Measurements from ENCODE around the gene TTLL10.

DNA sequence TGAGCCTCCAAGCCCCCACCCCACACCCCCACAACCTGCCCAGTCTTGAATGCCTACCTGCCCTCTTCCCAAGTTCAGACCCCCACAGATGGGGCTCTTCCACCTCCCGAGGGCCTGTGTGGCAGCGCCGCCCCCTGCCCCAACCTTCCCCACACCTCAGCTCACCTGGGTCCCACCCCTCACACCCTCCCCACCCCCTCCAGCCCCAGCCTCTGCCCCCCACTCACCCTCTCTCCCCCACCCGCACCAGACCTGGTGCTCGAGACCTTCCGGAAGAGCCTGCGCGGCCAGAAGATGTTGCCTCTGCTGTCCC, 23.5 kb downstream of the TTLL10 start:
- TF ChIP-seq, protein P1, sequence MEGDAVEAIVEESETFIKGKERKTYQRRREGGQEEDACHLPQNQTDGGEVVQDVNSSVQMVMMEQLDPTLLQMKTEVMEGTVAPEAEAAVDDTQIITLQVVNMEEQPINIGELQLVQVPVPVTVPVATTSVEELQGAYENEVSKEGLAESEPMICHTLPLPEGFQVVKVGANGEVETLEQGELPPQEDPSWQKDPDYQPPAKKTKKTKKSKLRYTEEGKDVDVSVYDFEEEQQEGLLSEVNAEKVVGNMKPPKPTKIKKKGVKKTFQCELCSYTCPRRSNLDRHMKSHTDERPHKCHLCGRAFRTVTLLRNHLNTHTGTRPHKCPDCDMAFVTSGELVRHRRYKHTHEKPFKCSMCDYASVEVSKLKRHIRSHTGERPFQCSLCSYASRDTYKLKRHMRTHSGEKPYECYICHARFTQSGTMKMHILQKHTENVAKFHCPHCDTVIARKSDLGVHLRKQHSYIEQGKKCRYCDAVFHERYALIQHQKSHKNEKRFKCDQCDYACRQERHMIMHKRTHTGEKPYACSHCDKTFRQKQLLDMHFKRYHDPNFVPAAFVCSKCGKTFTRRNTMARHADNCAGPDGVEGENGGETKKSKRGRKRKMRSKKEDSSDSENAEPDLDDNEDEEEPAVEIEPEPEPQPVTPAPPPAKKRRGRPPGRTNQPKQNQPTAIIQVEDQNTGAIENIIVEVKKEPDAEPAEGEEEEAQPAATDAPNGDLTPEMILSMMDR (conservative IDR thresholded peaks at IDR 0.05; ENCODE audit: low read depth, low read length) = no peak
- TF ChIP-seq POLR2A (IDR thresholded peaks at IDR 0.05; ENCODE audit: low read depth, low read length) = no peak
- TF ChIP-seq, protein P2, sequence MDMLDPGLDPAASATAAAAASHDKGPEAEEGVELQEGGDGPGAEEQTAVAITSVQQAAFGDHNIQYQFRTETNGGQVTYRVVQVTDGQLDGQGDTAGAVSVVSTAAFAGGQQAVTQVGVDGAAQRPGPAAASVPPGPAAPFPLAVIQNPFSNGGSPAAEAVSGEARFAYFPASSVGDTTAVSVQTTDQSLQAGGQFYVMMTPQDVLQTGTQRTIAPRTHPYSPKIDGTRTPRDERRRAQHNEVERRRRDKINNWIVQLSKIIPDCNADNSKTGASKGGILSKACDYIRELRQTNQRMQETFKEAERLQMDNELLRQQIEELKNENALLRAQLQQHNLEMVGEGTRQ (IDR thresholded peaks at IDR 0.05; ENCODE audit: low read depth, low read length) = no peak
- TF ChIP-seq CEBPB (IDR thresholded peaks at IDR 0.05; ENCODE audit: low read depth, low read length) = no peak
